Measurements from ENCODE around the gene BBS1.

DNA sequence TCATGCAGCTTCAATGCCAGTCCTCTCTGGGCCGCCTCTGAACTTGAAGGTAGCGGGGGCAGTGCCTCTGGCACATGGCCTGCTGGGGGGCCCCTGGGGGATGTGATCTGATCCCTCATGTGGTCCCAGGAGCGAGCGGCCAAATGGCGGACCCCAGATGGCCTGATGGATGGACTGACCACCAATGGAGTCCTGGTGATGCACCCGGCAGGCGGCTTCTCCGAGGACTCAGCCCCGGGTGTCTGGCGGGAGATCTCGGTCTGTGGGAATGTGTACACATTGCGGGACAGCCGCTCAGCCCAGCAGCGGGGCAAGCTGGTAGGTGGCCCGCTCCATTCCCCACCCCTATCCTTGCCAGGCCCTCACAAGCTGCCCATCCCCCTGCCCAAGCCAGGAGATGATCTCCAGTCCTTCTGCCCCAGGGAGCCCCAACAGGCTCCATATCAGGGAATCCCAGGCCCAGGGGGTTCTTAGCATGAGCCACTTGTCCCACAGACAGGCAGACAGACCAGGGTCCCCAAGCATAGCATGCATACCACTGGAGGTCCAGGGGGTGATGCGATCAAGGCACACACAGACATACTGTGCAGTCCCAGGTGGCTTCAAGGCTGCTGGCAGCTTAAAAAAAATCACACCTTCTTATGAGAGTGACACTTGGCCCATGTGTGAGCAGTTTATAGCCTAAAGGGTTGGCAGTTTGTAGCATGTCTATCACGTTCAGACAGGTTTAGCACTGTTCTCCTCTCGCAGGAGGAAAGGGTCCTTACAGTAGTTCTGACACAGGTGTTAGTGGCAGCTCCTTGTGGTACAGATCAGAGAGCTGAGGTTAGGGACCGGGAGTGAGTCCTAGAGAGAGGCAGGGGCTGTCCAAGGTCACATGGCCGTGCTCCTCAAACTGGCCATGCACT is 36.6 kb upstream of the BBS1 start:
- TF ChIP-seq POLR2A (IDR thresholded peaks at IDR 0.05; ENCODE audit: low read length) (no peak), GATA1 (IDR thresholded peaks at IDR 0.05; ENCODE audit: low read depth, low read length) (no peak)

Measured in erythroblast (primary cell).